ENCODE results near the gene SAMD3.
A peak's percentile ranks its signal among the peaks of the same experiment; 100 is the strongest.
"Not testable (repeated sequence)": the region's sequence is repeated elsewhere in the genome, so short reads cannot be mapped to it uniquely, and the experiment has no call there.

Gene SAMD3, protein sequence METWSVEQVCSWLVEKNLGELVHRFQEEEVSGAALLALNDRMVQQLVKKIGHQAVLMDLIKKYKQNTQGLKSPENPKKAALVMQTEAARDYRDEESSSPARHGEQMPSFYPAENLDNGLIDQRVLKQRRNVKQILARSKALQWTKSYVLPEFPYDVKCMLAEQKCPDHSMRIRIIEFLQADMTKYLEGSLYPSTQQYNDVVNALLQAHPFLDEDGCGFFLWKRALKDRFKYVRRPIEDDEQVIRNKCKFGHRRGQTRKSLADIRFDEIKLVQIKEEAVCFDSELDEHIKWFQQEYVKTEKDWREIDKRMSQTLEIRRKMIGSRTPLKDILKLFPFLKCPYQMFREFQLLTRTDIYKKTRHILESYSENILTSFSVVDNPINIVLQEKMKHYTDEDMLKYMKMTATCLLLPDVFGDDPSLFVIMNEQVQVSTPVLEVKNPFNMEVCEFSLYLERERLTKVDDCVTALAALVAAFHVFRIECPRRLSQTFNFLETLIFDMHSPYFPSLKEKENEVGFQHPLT

DNA sequence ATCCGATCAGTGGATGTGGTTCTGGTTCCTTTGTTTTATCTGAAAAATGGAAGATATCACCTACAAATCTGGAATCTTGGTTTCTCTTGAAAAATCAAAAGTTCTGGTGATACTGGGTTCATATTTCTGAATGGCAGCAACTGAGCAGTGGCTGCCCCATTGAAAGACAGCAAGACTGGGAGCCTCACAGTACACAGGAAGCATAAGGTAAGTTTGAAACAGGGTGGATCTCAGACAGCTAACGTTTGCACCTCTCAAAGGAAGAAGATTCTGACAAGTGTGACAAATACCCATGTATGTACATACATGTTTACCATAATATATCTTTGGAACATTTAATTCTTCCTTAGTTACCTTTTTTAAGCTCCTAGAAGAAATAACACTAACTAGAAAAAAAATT lies at the start of gene SAMD3:
Gene SAMD3 (minus strand): TSS at position 177 of the 400 bp plus-strand sequence. CDS start 7,678 bp downstream, outside the sequence.
- DNase-seq (ENCODE audit: low read depth) = no peak

DNA sequence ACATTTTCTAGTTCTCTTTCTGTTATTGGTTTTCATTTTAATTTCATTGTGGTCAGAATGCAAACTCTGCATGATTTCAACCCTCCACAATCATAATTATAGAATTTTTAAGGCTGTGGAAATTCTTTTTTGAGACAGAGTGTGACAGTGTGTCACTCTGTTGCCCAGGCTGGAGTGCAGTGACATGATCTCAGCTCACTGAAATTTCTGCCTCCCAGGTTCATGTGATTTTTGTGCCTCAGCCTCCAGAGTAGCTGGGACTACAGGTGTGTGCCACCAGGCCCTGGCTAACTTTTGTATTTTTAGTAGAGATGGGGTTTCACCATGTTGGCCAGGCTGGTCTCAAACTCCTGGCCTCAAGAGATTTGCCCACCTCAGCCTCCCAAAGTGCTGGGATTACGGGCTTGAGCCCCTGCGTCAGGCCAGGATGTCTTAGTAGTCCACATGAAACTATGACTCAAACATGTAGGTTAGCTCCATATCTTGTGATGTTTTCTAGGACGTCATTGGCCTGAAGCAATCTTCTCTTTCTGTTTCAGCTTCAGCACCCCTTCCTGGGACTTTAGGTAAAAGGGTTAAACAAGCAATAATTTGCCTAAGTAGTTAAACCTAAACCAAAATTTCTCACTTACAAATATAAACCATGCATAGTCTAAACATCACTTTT lies 47.4 kb upstream of the SAMD3 start:
- DNase-seq (ENCODE audit: low read depth) = no peak

DNA sequence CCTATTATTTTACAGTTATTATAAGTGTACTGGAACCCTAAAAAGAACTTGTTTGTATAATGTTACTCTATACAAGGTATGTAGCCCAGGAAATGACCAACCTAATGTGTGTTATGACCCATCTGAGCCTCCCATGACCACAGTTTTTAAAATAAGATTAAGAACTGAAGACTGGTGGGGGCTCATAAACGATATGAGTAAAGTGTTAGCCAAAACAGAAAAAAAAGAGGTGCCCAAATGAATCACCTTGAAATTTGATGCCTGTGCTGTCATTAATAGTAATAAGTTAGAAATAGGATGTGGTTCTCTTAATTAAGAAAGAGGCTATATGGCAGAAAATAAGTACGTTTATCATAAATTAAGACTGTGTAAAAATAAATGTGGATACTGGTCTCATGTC lies 42.8 kb upstream of the SAMD3 start:
- not testable (repeated sequence) for DNase-seq (ENCODE audit: low read depth)

DNA sequence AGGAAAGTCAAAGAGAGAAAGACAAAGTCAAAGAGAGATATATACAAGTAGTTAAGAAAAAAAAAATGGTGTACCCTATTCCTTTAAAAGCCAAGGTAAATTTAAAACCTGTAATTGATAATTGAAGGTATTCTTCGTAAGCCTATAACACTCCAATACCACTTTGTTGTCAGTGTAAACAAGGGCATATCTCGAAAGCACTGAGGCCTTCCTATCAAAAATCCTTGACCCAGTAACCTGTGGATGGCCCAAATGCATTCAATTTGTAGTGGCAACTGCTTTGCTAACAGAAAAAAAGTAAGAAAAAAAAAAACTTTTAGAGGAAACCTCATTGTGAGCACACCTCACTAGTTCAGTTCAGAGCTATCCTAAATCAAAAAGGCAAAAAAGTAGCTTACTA lies 39.3 kb upstream of the SAMD3 start:
- DNase-seq (ENCODE audit: low read depth) = no peak

DNA sequence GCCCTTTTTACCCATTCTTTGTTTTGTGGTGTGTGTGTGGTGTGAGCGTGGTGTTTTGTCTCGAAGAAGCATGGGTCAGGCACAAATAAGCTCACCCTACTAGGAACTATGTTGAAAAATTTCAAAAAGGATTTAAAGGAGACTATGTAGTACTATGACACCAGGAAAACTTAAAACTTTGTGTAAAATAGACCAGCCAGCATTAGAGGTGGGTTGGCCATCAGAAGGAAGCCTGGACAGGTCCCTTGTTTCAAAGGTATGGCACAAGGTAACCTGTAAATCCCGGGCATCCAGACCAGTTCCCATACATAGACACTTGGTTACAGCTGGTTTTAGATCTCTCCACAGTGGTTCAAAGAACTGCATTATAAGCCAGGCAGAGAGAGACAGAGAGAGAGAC lies 38.8 kb upstream of the SAMD3 start:
- not testable (repeated sequence) for DNase-seq (ENCODE audit: low read depth)

DNA sequence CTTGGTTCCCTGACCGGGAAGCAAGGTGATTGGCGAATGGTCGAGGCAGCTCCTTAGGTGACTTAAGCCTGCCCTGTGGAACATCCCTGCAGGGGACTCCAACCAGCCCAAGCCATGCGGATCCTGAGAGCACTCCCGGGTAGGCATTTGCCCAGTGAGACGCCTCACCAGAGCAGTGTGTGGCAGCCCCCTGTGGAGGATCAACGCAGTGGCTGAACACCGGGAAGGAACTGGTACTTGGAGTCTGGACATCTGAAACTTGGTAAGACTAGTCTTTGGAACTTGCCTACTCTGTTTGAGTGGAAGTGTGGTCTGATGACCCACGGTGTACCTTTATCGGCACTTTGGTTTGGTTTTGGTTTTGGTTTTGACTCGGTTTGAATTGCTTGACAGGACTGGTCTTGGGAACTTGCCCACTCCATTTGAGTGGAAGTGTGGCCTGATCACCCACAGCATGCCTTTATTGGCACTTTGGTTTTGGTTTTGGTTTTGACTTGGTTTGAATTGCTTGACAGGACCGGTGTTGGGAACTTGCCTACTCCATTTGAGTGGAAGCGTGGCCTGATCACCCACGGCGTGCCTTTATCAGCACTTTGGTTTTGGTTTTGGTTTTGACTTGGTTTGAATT lies 38.0 kb upstream of the SAMD3 start:
- DNase-seq (ENCODE audit: low read depth) = not testable (repeated sequence)

DNA sequence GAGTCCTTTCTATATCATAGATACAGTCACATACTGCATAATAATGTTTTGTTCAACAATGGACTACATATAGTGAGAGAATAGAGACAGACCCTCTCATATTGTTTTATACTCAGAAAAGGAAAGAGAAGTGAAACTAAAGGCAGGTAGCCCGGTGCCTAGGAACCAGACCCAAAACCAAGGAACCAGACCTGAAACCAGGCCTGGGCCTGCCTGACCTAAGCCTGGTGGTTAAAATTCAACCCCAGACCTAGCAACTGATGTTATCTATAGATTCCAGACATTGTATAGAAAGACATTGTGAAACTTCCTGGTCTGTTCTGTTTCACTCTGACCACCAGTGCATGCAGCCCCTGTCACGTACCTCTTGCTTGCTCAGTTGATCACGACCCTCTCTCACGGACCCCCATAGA lies 37.3 kb upstream of the SAMD3 start:
- not testable (repeated sequence) for DNase-seq (ENCODE audit: low read depth)

DNA sequence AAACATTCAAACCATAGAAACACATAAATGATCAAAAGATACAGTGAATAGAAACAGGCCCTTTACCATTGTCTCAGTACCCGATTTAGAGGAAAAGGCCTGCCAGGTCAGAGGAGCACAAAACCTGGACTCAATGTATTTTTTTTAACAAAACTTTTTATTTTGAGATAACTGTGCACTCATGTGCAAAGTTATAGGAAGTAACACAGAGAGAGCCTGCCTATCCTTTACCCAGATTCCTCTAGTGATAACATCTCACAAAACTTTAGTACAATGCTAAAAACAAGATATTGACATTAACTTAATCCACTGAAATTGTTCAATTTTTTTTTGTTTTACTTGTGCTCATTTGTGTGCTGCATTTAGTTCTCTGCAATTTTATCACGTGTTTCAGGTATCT lies 36.8 kb upstream of the SAMD3 start:
- DNase-seq (ENCODE audit: low read depth) = no peak

DNA sequence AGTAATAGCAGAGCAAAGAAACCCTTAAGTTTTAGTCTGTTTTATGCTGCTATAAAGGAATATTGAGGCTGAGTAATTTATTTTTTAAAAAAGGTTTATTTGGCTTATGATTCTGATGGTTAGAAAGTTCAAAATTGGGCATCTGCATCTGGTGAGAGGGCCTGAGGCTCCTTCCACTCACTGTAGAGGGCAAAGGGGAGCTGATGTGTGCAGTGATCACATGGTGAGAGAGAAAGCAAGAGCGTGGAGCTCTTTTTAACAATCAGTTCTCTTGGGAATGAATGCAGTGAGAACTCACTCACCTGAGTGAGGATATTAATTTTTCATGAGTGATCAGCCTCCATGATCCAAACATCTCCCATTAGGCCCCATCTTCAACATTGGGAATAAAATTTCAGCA lies 36.4 kb upstream of the SAMD3 start:
- no peak for DNase-seq (ENCODE audit: low read depth)

DNA sequence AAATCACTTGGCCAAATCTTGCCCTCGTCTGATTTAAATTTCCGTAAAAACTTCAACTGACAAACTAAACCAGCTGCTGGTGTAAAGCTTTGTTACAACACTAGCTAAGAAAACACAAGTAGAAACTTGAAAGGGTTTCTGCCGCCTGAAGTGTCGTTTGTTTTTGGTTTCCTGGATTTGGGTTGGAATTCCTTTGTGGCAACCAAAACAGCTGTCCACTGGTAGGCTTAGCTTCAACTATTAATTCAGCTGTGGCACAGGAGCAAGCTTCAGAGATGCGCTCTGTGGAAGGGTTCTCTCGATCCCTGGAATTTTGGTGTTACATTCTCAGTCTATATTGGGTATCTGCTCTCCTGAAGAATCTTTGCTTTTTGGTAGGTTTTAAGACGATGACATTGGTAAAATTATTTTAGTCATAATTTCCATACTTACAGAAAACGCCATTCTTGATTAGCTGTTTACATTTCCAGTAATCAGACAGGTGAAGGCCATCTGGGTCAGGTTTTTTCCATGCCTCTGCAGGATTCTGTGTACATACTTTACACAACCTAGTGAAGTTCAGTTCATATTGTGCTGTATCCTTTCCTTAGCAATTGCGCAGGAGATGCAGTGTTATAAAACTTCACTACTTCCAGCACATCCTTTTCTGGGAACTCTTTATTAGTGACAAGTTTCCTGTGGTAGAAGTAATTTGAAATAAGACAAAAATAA lies 29.9 kb upstream of the SAMD3 start:
- DNase-seq (ENCODE audit: low read depth) = no peak

DNA sequence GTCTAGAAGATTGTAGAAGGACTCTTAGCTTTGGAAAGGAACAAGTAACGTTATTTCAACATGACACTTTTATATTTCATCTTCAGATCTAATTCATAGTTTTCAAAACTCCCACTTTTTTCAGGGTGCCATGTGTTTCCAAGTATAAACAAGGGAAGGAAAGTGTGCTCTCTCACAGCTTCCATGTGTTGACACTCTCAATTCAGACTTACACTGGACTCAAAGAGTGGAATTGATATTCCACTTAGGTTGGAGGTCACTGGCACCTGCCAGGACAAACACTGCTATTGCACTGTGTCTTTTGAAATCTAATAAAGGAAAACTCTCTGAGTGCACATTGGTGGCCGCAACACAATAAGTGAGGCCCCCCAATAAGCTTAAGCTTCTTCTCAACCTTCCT lies 22.5 kb upstream of the SAMD3 start:
- DNase-seq (ENCODE audit: low read depth) = no peak

DNA sequence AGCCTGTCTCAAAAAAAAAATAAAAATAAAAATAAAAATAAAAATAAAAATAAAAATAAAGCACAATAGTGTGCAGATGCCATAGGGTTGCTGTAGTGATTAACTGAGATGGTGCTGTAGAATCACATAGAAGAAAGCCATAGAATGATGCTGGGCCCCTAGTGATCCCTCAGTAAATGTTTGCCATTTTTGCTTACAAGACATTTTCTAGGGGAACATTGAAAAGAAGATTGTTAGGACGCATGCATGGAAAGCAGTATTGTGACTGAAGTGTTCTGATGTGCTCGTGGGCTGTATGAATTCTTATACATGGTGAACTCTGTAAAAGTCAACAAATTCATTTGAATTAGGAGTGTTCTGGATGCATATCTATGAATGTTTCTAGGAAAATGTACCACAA lies 22.0 kb upstream of the SAMD3 start:
- DNase-seq (ENCODE audit: low read depth) = no peak

DNA sequence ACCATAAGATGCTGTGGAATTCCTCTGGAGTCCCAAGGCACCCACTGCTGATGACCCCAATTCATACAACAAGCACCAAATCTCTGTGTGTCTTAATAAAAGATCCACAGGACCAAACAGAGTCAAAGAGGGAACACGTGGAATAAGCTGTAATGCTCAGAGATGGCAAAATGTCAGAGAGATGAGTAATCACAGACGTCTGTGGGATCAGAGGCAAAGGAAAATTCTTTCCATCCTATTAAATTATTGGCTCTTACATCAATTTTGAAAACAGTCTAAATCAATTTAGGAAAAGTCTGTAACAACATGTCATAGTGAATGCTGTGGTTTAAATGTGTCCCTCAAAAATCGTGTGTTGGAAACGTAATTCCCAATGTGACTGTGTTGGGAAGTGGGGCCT lies 17.5 kb upstream of the SAMD3 start:
- DNase-seq (ENCODE audit: low read depth) = peak; percentile 63

DNA sequence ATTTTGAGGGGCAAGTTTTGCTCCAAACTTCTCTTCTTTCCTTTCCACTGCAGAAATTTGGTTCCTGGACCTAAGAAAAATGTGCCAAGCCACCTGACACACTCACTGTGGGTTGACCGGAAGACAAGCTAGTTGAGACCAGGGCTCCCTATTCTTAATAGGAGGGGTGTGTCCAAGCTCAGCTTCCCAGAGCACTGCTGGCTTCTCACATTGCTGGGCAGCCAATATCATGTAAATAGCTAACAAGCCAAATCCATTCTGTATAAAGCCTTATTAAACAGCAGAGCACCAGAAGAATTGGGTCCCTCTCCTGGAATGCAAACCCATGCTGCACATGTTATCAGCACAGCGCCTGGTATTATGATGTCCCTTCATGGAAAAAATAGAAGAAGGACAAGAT lies 17.0 kb upstream of the SAMD3 start:
- no peak for DNase-seq (ENCODE audit: low read depth)

DNA sequence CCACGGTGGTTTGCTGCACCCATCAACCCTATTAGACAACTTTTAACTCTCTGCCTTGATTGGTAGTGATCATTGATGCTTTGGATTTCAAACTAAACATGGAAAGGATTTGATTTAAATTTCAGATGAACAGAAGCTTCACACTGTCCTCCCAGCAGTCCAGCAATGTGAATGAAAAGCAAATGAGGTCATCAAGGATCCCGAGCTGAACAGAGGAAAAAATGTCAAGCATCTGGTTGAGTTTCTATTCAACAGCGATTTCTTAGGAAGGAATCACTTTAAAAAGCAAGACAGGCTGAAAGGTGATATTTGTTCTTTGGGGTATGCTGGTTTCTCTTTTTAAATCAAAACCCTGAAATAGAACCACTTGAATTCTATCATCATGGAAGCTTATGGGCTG lies 10.6 kb upstream of the SAMD3 start:
- DNase-seq (ENCODE audit: low read depth) = peak; percentile 28

DNA sequence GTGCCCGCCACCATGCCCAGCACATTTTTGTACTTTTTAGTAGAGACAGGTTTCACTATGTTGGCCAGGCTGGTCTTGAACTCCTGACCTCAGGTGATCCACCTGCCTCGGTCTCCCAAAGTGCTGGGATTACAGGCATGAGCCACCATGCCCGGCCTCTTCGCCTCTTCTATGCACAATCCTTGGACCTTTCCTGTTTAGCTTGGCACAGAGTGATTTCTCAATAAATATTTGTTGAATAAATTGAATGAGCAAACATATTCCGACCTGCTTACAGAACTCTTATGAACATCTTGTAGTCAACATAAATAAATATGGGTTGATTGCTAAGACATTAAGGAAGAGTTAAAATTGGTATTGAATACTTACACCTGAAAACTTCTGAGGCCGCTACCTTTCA lies 7.8 kb upstream of the SAMD3 start:
- not testable (repeated sequence) for DNase-seq (ENCODE audit: low read depth)

DNA sequence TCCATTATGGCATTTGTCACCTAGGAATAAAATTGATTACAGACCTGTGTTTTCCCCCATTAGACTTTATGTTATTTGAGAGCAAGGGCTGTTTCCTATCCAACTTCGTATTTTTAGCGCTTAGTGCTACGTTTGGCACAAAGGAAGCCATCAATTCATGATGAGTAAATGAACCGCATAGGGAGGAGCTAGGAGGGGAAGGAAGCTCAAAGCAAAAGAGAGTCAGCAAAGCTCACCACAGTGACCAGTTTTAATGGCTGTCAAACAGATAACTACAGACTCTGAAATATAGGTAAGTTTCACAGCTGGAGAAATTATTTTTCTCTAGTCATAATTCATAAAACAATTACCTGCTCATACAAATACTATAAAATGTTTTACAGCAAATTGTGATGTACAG lies 6.9 kb upstream of the SAMD3 start:
- no peak for DNase-seq (ENCODE audit: low read depth)

DNA sequence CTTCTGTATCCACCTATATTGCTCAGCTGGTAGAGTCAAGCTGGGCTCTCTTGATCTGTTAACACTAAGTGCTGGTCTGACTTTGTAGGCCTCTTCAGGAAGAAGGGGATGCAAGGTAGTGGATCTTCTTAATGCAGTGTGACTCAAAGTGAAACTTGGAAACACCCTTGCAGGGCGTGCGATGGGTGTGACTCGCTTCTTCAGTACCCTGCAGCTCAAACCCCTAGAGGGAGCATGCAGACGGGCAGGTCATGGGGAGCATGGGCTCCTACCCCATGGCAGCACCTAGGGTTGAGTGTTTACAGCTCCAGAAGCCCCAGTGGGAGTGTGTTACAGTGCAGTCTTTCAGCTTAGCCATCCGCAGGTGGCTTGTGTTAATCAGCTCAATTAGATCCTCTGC lies 757 bp upstream of the SAMD3 start:
- no peak for DNase-seq (ENCODE audit: low read depth)

DNA sequence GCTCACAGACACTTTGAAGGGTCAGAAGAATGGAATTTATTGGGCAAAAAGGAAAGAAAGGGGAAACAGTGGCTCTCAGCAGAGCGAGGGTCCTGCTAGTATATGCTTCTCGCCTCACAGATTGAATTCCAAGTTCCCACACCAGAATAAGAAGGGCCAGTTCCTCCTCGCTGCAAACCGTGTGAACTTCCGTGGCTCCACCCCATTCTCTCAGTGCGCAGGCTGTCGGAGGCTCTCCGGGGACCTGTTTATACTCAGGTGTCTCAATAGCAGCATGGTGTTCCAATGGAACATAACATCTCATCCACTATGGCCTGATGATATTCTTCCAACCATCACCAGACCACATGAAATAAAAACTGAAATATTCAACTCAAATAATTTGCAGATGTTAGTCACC lies 4.6 kb downstream of the SAMD3 start:
- DNase-seq (ENCODE audit: low read depth) = no peak

DNA sequence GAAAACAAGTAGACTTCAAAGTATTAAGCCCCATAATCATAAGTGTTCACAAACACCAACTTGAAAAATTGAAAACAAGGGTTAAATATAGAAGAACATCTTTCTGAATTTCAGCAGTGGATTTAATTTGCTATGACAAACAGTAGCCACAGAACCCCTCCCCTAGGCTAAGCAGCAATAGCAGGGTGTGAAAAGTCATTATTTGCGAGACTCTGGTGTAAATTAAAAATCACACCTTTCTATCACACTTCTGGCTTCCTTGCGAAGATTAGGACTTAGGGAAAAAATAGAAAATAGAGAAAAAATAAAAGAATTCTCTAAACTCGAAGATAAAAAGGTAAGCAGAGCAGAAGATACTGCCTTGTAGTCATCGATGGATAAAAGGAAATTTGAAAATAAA lies 6.1 kb downstream of the SAMD3 start:
- DNase-seq (ENCODE audit: low read depth) = no peak

DNA sequence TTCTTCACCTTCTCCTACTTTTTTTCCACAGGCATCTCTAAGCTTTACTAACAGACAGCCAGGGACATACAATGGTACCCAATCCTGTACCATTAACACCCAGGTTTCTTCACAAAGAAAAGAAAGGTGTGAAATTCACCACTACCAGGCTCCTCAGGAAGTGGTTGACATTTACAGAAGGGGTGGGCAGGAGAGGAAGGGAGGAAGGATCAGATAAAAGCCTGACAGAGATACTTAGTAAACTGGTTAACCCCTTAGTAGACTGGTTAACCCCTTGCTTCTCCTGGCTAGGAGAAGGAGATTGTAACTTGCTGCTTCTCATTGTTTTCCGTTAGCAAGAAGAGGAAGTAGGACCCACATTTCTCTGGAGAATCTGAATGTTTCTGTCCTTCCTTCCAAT lies 7.2 kb downstream of the SAMD3 start:
- DNase-seq (ENCODE audit: low read depth) = no peak

DNA sequence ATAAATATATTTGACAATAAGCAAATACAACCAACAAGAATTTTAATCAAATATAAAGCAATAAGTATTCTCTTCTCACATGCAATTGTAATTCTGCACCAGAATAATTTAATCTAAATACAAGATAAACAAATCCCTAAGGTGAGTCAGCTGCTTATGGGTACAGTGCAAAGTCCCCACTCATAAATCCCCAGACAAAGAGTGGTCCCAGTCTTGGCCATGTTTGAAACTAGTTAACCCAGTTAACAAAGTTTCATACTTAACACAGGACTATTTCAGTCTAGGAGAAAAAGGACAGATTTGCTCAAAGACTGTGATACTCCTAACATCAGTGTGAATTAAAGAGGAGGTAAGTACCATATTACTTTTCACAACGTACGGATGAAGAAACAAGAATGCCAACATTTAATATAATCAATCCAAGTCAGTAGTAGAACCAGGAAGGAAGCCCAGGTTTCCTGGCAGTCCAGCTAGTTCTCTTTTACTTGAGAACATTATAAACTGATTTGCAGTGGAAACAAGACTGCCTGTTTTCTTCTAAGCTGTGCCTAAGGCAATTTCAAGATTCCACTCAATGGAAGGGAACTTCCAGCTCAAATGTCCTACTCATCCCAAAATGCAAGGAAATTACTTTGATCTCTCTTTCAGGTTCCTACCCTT lies 10.4 kb downstream of the SAMD3 start:
- no peak for DNase-seq (ENCODE audit: low read depth)

All from non-pigmented ciliary epithelial cell (primary cell).